CD4-positive, CD25-positive, alpha-beta regulatory T cell (primary cell): ENCODE results near the gene PGAP3. TPM values are rescaled to one million over a fixed set of nuclear protein-coding genes. Genes with fewer than 3 reads are reported as not detected.
"Not testable (repeated sequence)": the region's sequence is repeated elsewhere in the genome, so short reads cannot be mapped to it uniquely, and the experiment has no call there.

Experiments
- ATAC-seq, 2 donors: fragments of 150-1000 bp; cut with Tn5 transposase; one replicate each; pipeline ENCODE4 v1.10.0; 2021; ENCODE audit warnings: low read depth in 2 of 2, moderate number of reproducible peaks in 2 of 2, moderate library complexity in 1 of 2
- DNase-seq, 3 donors: peaks; one replicate each; pipeline versions ENCODE4 v3.0.0 to v3.0.0-alpha.2; 2012 to 2022; ENCODE audit warnings: mixed read lengths in 1 of 3
- H3K27ac ChIP-seq: one replicate; pipeline ENCODE4 v1.7.0; 2013; ENCODE audit warnings: mild to moderate bottlenecking, low read length; ENCODE audit not compliant: insufficient read depth, poor library complexity, severe bottlenecking
- H3K27me3 ChIP-seq: one replicate; pipeline ENCODE4 v1.7.0; 2013; ENCODE audit warnings: low read length; ENCODE audit not compliant: control insufficient read depth, insufficient read depth
- H3K36me3 ChIP-seq: one replicate; pipeline ENCODE4 v1.7.0; 2013; ENCODE audit warnings: mild to moderate bottlenecking, low read length, moderate library complexity; ENCODE audit not compliant: control insufficient read depth, insufficient read depth
- H3K4me1 ChIP-seq: 2 replicates; pipeline ENCODE4 v1.7.0; 2013; ENCODE audit warnings: mild to moderate bottlenecking, low read length; ENCODE audit not compliant: insufficient read depth, control insufficient read depth, poor library complexity, severe bottlenecking
- H3K4me3 ChIP-seq: one replicate; pipeline ENCODE4 v1.7.0; 2013; ENCODE audit warnings: low read depth, mild to moderate bottlenecking, low read length, moderate library complexity
- H3K9me3 ChIP-seq, 2 experiments: 1 replicate in 1 of 2; 2 replicates in 1 of 2; pipeline ENCODE4 v1.7.0; 2013; ENCODE audit warnings: low read length in 2 of 2, mild to moderate bottlenecking in 1 of 2, moderate library complexity in 1 of 2; ENCODE audit not compliant: control insufficient read depth in 2 of 2
- H3K27ac Mint-ChIP-seq, 3 donors: one replicate each; pipeline ENCODE4 v1.8.0; 2020 to 2022; ENCODE audit warnings: mild to moderate bottlenecking in 3 of 3, mixed read lengths in 3 of 3, moderate library complexity in 2 of 3
- H3K27me3 Mint-ChIP-seq: one replicate; pipeline ENCODE4 v1.8.0; 2022; ENCODE audit warnings: mild to moderate bottlenecking, mixed read lengths
- H3K36me3 Mint-ChIP-seq: one replicate; pipeline ENCODE4 v1.8.0; 2020; ENCODE audit warnings: mixed read lengths
- H3K4me1 Mint-ChIP-seq, 4 donors: one replicate each; pipeline ENCODE4 v1.8.0; 2020 to 2022; ENCODE audit warnings: mixed read lengths in 4 of 4, mild to moderate bottlenecking in 1 of 4
- H3K4me3 Mint-ChIP-seq, 4 donors: one replicate each; pipeline ENCODE4 v1.8.0; 2020 to 2022; ENCODE audit warnings: mild to moderate bottlenecking in 4 of 4, mixed read lengths in 4 of 4, moderate library complexity in 3 of 4
- H3K9me3 Mint-ChIP-seq, 7 donors: one replicate each; pipeline ENCODE4 v1.8.0; 2020 to 2022; ENCODE audit warnings: mixed read lengths in 7 of 7, mild to moderate bottlenecking in 3 of 7, moderate library complexity in 2 of 7
- polyA plus RNA-seq, 4 donors: library from polyadenylated mRNA; unstranded; fragments of 300-500 nt; fragmentation: Illumina TruSeq; gene quantifications; one replicate each; pipeline ENCODE4 v1.2.3, GENCODE V29; 2021
- total RNA-seq: library from RNA; stranded (reverse); gene quantifications from one replicate; pipeline ENCODE4 v1.2.3, GENCODE V29; 2022

The PGAP3 gene
- total and polyA plus RNA-seq, 5 donors from 2014 or later = 15.2 to 28.0 (median 19.7) TPM

- H3K9me3 Mint-ChIP-seq, H3K4me3 ChIP-seq, H3K36me3 Mint-ChIP-seq, H3K27me3 Mint-ChIP-seq, H3K9me3 ChIP-seq, H3K27ac ChIP-seq, H3K27ac Mint-ChIP-seq, ATAC-seq, H3K36me3 ChIP-seq, H3K4me3 Mint-ChIP-seq, H3K27me3 ChIP-seq, DNase-seq: not testable (repeated sequence)
- H3K4me1 ChIP-seq = peaks cover 15% of the 10 kb centered on the region
- peaks cover 6 to 32% (median 10%) of the 10 kb centered on the region in 4 donors for H3K4me1 Mint-ChIP-seq
Measured at GRCh38 chr17:39711071-39711470, 23.2 kb upstream of the PGAP3 start.

- Histone ChIP-seq H3K4me3 (no peak overlapping the region), H3K9me3 (no peaks in the 10 kb centered on the region), H3K27ac (no peak overlapping the region), H3K4me1 (peaks cover 15% of the 10 kb centered on the region), H3K36me3 (no peaks in the 10 kb centered on the region), H3K27me3 (no peaks in the 10 kb centered on the region)
- no peak overlapping the region for H3K27ac Mint-ChIP-seq
- DNase-seq (no peak), ATAC-seq (no peak)
- no peaks in the 10 kb centered on the region for H3K36me3 Mint-ChIP-seq
- H3K9me3 Mint-ChIP-seq = no peaks in the 10 kb centered on the region
- H3K4me1 Mint-ChIP-seq = peaks cover 6 to 37% (median 10%) of the 10 kb centered on the region in 4 donors
- H3K4me3 Mint-ChIP-seq = no peak overlapping the region
- peaks cover 9% of the 10 kb centered on the region for H3K27me3 Mint-ChIP-seq
Measured at GRCh38 chr17:39709998-39710964, 22.4 kb upstream of the PGAP3 start.

- Histone ChIP-seq H3K9me3 (no peaks in the 10 kb centered on the region), H3K36me3 (no peaks in the 10 kb centered on the region), H3K27ac (no peak overlapping the region), H3K27me3 (no peaks in the 10 kb centered on the region), H3K4me1 (peaks cover 15% of the 10 kb centered on the region), H3K4me3 (no peak overlapping the region)
- Mint-ChIP-seq H3K27ac (no peak overlapping the region), H3K27me3 (peaks cover 5% of the 10 kb centered on the region), H3K4me3 (no peak overlapping the region), H3K36me3 (no peaks in the 10 kb centered on the region), H3K9me3 (no peaks in the 10 kb centered on the region), H3K4me1 (peaks cover 6 to 41% (median 12%) of the 10 kb centered on the region in 4 donors)
- ATAC-seq (no peak), DNase-seq (no peak)
Measured at GRCh38 chr17:39709319-39709997, 21.6 kb upstream of the PGAP3 start.

GRCh38 chr17:39706921-39707337 is 19.1 kb upstream of the PGAP3 start:
- Mint-ChIP-seq H3K4me1 (peaks cover 6 to 45% (median 12%) of the 10 kb centered on the region in 4 donors), H3K27me3 (peaks cover 15% of the 10 kb centered on the region), H3K4me3 (peak overlapping the region; percentile 25 to 79 (median 64)), H3K9me3 (no peaks in the 10 kb centered on the region), H3K27ac (peak overlapping the region; percentile 84 to 95 (median 93)), H3K36me3 (no peaks in the 10 kb centered on the region)
- peaks cover 15% of the 10 kb centered on the region for H3K4me1 ChIP-seq
- peak in 2 of 3 donors; percentile 38 to 88 for DNase-seq
- H3K27ac ChIP-seq = no peak overlapping the region
- ATAC-seq = peak; percentile 72 to 86
- H3K9me3 ChIP-seq = no peaks in the 10 kb centered on the region
- H3K36me3 ChIP-seq = no peaks in the 10 kb centered on the region
- peak overlapping the region; percentile 30 for H3K4me3 ChIP-seq
- H3K27me3 ChIP-seq = no peaks in the 10 kb centered on the region

GRCh38 chr17:39706383-39706782 is 18.5 kb upstream of the PGAP3 start:
- Histone ChIP-seq H3K27me3 (peaks cover 2% of the 10 kb centered on the region), H3K9me3 (no peaks in the 10 kb centered on the region), H3K27ac (no peak overlapping the region), H3K4me1 (peaks cover 15% of the 10 kb centered on the region), H3K36me3 (no peaks in the 10 kb centered on the region), H3K4me3 (no peak overlapping the region)
- peaks cover 19% of the 10 kb centered on the region for H3K27me3 Mint-ChIP-seq
- H3K9me3 Mint-ChIP-seq = peaks cover 0 to 2% (median 0%) of the 10 kb centered on the region in 7 donors
- DNase-seq (no peak), ATAC-seq (no peak)
- peak overlapping the region in 2 of 4 donors; percentile 25 to 79 for H3K4me3 Mint-ChIP-seq
- H3K4me1 Mint-ChIP-seq = peaks cover 6 to 47% (median 12%) of the 10 kb centered on the region in 4 donors
- H3K36me3 Mint-ChIP-seq = no peaks in the 10 kb centered on the region
- H3K27ac Mint-ChIP-seq = peak overlapping the region in 1 of 3 donors; percentile 84

- Histone ChIP-seq H3K36me3 (no peaks in the 10 kb centered on the region), H3K27ac (no peak overlapping the region), H3K4me1 (peaks cover 15% of the 10 kb centered on the region), H3K4me3 (no peak overlapping the region), H3K27me3 (peaks cover 8% of the 10 kb centered on the region), H3K9me3 (no peaks in the 10 kb centered on the region)
- H3K36me3 Mint-ChIP-seq = no peaks in the 10 kb centered on the region
- no peak for DNase-seq
- peak overlapping the region in 1 of 3 donors; percentile 84 for H3K27ac Mint-ChIP-seq
- peaks cover 6 to 52% (median 12%) of the 10 kb centered on the region in 4 donors for H3K4me1 Mint-ChIP-seq
- no peak for ATAC-seq
- H3K4me3 Mint-ChIP-seq = no peak overlapping the region
- peaks cover 0 to 3% (median 0%) of the 10 kb centered on the region in 7 donors for H3K9me3 Mint-ChIP-seq
- peaks cover 24% of the 10 kb centered on the region for H3K27me3 Mint-ChIP-seq
Measured at GRCh38 chr17:39705786-39706348, 18.0 kb upstream of the PGAP3 start.

GRCh38 chr17:39704821-39705551 is 17.1 kb upstream of the PGAP3 start:
- Mint-ChIP-seq H3K27me3 (peaks cover 29% of the 10 kb centered on the region), H3K4me1 (peaks cover 6 to 55% (median 12%) of the 10 kb centered on the region in 4 donors), H3K9me3 (peaks cover 0 to 3% (median 0%) of the 10 kb centered on the region in 7 donors), H3K4me3 (no peak overlapping the region), H3K36me3 (no peaks in the 10 kb centered on the region), H3K27ac (peak overlapping the region in 2 of 3 donors; percentile 11 to 59)
- H3K36me3 ChIP-seq = no peaks in the 10 kb centered on the region
- H3K4me1 ChIP-seq = peaks cover 23% of the 10 kb centered on the region
- H3K27me3 ChIP-seq = peaks cover 8% of the 10 kb centered on the region
- ATAC-seq = no peak
- H3K9me3 ChIP-seq = no peaks in the 10 kb centered on the region
- H3K4me3 ChIP-seq = no peak overlapping the region
- no peak overlapping the region for H3K27ac ChIP-seq
- DNase-seq = no peak
